Retinal pigment epithelial cell (primary cell): ENCODE results near the gene CSHL1.

ENCODE experiments used
- DNase-seq: peaks from one replicate; pipeline ENCODE4 v3.0.0-alpha.2; 2010; ENCODE audit warnings: low read depth
- H3K4me3 ChIP-seq: 2 replicates; pipeline ENCODE4 v1.5.1; 2011; ENCODE audit warnings: mild to moderate bottlenecking, low read length, control low read depth, moderate library complexity
- TF ChIP-seq, protein P1 (sequence below): conservative IDR thresholded peaks from 2 replicates; pipeline ENCODE4 v1.5.1; 2011; ENCODE audit warnings: low read depth, low read length, control low read depth, inconsistent platforms

Gene CSHL1

GRCh38 chr17:63954402-63955063 lies 43.5 kb upstream of the CSHL1 start:
- TF ChIP-seq, protein P1, sequence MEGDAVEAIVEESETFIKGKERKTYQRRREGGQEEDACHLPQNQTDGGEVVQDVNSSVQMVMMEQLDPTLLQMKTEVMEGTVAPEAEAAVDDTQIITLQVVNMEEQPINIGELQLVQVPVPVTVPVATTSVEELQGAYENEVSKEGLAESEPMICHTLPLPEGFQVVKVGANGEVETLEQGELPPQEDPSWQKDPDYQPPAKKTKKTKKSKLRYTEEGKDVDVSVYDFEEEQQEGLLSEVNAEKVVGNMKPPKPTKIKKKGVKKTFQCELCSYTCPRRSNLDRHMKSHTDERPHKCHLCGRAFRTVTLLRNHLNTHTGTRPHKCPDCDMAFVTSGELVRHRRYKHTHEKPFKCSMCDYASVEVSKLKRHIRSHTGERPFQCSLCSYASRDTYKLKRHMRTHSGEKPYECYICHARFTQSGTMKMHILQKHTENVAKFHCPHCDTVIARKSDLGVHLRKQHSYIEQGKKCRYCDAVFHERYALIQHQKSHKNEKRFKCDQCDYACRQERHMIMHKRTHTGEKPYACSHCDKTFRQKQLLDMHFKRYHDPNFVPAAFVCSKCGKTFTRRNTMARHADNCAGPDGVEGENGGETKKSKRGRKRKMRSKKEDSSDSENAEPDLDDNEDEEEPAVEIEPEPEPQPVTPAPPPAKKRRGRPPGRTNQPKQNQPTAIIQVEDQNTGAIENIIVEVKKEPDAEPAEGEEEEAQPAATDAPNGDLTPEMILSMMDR = no peak
- DNase-seq = no peak
- H3K4me3 ChIP-seq = no peak overlapping the region

DNA sequence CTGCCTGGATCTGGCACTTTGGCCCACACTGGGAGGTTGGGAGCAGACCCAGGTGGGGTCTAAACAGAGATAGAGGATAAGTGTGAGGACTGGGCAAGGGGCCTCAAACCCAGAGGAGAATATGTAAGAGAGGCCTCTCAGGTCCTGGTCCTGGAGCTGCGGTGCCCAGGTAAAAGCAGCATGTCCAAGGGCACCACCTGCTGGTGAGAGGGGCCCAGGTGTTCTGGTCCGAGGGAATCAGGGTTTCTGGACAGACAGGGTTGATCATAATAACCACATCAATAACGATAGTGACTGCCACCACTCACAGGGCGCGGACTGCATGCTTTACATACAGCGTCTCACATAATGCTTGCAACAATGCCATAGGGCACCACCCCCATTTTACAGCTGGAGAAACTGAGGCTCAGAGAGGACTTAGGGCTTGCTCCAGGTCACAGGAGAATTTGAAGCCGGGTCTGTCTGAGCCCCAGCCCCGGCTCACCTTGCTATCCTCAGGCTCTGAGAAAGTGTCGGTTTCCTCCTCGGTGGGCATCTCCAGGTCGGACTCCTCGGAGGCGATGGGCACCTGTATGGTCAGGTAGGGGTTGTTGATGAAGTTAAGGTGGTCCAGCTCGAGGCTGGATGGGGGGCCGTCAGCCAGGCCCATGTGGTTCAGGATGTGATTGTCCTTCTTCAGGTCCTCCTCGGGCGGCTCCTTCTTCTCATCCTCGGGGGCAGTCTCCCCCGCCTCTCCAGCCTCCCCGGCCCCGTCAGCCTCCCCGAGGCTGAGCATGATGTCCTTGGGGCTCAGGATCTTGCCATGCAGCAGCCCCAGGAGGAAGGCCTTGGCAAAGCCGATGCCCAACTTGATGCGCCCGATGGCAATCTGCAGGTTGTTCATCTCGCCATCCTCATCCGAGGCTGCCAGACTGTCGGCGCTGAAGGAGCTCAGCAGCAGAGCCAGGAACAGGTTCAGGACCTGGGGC lies 40.2 kb upstream of the CSHL1 start:
- DNase-seq = no peak

DNA sequence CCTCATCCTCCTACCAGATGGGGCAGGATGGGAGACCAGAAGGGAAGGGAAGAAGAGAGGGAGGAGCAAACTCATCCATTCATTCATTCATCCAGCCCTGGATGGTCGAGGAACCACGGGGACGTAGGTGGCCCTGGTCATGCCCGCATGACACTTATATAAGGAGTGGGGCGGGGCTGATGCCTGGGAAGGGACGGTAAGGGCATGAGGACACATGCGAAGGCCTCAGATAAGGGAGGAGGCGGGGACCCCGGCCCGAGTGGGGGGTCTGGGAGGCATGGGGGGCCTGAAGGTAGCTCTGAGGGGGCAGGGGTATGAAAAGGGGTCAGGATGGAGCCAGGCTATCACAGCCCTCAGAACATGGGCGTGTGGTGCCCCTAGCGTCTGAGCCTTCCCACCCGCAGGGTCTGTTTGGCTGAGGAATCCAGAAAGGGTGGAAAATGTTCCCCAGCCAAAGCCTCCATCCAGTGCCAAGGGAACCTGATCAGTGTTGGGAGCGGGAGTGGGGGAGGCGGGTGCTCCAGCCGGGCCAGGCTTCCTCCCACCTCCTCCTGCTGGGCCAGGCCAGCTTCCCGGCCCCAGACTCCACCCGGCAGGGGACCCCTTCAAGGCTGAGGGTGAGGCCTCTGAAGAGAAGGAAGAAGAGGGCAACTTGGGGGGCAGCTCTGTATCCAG lies 38.7 kb upstream of the CSHL1 start:
- no peak for DNase-seq
- TF ChIP-seq, protein P1 = no peak
- H3K4me3 ChIP-seq = no peak overlapping the region

More for the DNA sequence above, 40.2 kb upstream of the CSHL1 start:
- no peak overlapping the region for H3K4me3 ChIP-seq
- TF ChIP-seq, protein P1 = peak; percentile 63

GRCh38 chr17:63948521-63948920 lies 37.5 kb upstream of the CSHL1 start:
- H3K4me3 ChIP-seq = no peak overlapping the region
- DNase-seq = no peak
- TF ChIP-seq, protein P1 = no peak

- TF ChIP-seq, protein P1 = no peak
- H3K4me3 ChIP-seq = no peak overlapping the region
- DNase-seq = no peak
Measured at GRCh38 chr17:63947711-63948330, 36.8 kb upstream of the CSHL1 start.

- H3K4me3 ChIP-seq = no peak overlapping the region
- TF ChIP-seq, protein P1 = peak; percentile 78
- no peak for DNase-seq
Measured at GRCh38 chr17:63946440-63947363, 35.6 kb upstream of the CSHL1 start.
